Rectal smooth muscle tissue (tissue), 1 donor: ENCODE measurements around the gene BMF.
A peak's percentile ranks its signal among the peaks of the same experiment; 100 is the strongest.
"Not testable (repeated sequence)": the region's sequence is repeated elsewhere in the genome, so short reads cannot be mapped to it uniquely, and the experiment has no call there.

Source experiments
- H3K27ac ChIP-seq: one replicate; pipeline ENCODE4 v1.7.0; 2013; ENCODE audit warnings: low read depth, low read length, inconsistent platforms
- H3K27me3 ChIP-seq: one replicate; pipeline ENCODE4 v1.7.0; 2013; ENCODE audit warnings: low read length; ENCODE audit not compliant: control insufficient read depth, insufficient read depth
- H3K36me3 ChIP-seq: one replicate; pipeline ENCODE4 v1.7.0; 2013; ENCODE audit warnings: low read length; ENCODE audit not compliant: control insufficient read depth, insufficient read depth
- H3K4me1 ChIP-seq: one replicate; pipeline ENCODE4 v1.7.0; 2013; ENCODE audit warnings: low read length; ENCODE audit not compliant: control insufficient read depth, insufficient read depth
- H3K4me3 ChIP-seq: one replicate; pipeline ENCODE4 v1.7.0; 2013; ENCODE audit warnings: low read length
- H3K9ac ChIP-seq: one replicate; pipeline ENCODE4 v1.7.0; 2013; ENCODE audit warnings: low read length

BMF gene

GRCh38 chr15:40108855-40109735, at the start of gene BMF:
TSS of gene BMF (minus strand) at chr15:40108879. CDS start at chr15:40106086, 2,793 bp downstream.
- peak within 1 kb of the TSS; percentile 61 for H3K9ac ChIP-seq

GRCh38 chr15:40157778-40158447, 49.2 kb upstream of the BMF start:
- Histone ChIP-seq H3K27ac (no peak overlapping the region), H3K27me3 (no peaks in the 10 kb centered on the region), H3K4me1 (no peaks in the 10 kb centered on the region), H3K36me3 (no peaks in the 10 kb centered on the region), H3K9ac (no peak overlapping the region), H3K4me3 (no peak overlapping the region)

More at GRCh38 chr15:40108855-40109735, at the start of gene BMF:
- Histone ChIP-seq H3K27me3 (no peaks in the 10 kb centered on the region), H3K4me1 (peaks cover 35% of the 10 kb centered on the region), H3K4me3 (peak within 1 kb of the TSS; percentile 89), H3K27ac (peak within 1 kb of the TSS; percentile 79), H3K36me3 (no peaks in the 10 kb centered on the region)

- H3K36me3 ChIP-seq, result no peaks in the 10 kb centered on the region
- H3K4me1 ChIP-seq, result no peaks in the 10 kb centered on the region
- no peaks in the 10 kb centered on the region for H3K27me3 ChIP-seq
- no peak overlapping the region for H3K4me3 ChIP-seq
- H3K9ac ChIP-seq, result no peak overlapping the region
- no peak overlapping the region for H3K27ac ChIP-seq
Observed at GRCh38 chr15:40155270-40155910, 46.7 kb upstream of the BMF start.

GRCh38 chr15:40154821-40155220, 46.1 kb upstream of the BMF start:
- not testable (repeated sequence) for H3K27me3 ChIP-seq, H3K4me1 ChIP-seq, H3K9ac ChIP-seq, H3K36me3 ChIP-seq, H3K27ac ChIP-seq, H3K4me3 ChIP-seq

- Histone ChIP-seq H3K4me3 (no peak overlapping the region), H3K4me1 (no peaks in the 10 kb centered on the region), H3K27me3 (no peaks in the 10 kb centered on the region), H3K9ac (no peak overlapping the region), H3K36me3 (no peaks in the 10 kb centered on the region), H3K27ac (no peak overlapping the region)
Observed at GRCh38 chr15:40151991-40152390, 43.3 kb upstream of the BMF start.

- Histone ChIP-seq H3K36me3 (no peaks in the 10 kb centered on the region), H3K27me3 (no peaks in the 10 kb centered on the region), H3K4me1 (no peaks in the 10 kb centered on the region), H3K4me3 (no peak overlapping the region), H3K27ac (no peak overlapping the region), H3K9ac (no peak overlapping the region)
Observed at GRCh38 chr15:40151499-40151898, 42.8 kb upstream of the BMF start.

- Histone ChIP-seq H3K9ac (no peak overlapping the region), H3K27ac (no peak overlapping the region), H3K36me3 (no peaks in the 10 kb centered on the region), H3K27me3 (no peaks in the 10 kb centered on the region), H3K4me1 (no peaks in the 10 kb centered on the region), H3K4me3 (no peak overlapping the region)
Observed at GRCh38 chr15:40150163-40150925, 41.7 kb upstream of the BMF start.

GRCh38 chr15:40149339-40149738, 40.7 kb upstream of the BMF start:
- Histone ChIP-seq H3K9ac (no peak overlapping the region), H3K4me3 (no peak overlapping the region), H3K27ac (no peak overlapping the region), H3K27me3 (no peaks in the 10 kb centered on the region), H3K36me3 (no peaks in the 10 kb centered on the region), H3K4me1 (no peaks in the 10 kb centered on the region)

- H3K4me3 ChIP-seq, result no peak overlapping the region
- no peak overlapping the region for H3K9ac ChIP-seq
- no peaks in the 10 kb centered on the region for H3K36me3 ChIP-seq
- H3K27ac ChIP-seq, result no peak overlapping the region
- H3K27me3 ChIP-seq, result no peaks in the 10 kb centered on the region
- no peaks in the 10 kb centered on the region for H3K4me1 ChIP-seq
Observed at GRCh38 chr15:40146037-40146436, 37.4 kb upstream of the BMF start.

GRCh38 chr15:40142428-40142827, 33.7 kb upstream of the BMF start:
- H3K4me3 ChIP-seq, result no peak overlapping the region

GRCh38 chr15:40138201-40138570, 29.5 kb upstream of the BMF start:
- not testable (repeated sequence) for H3K27ac ChIP-seq, H3K4me1 ChIP-seq, H3K9ac ChIP-seq, H3K36me3 ChIP-seq, H3K27me3 ChIP-seq, H3K4me3 ChIP-seq

More at GRCh38 chr15:40142428-40142827, 33.7 kb upstream of the BMF start:
- H3K27ac ChIP-seq, result no peak overlapping the region
- H3K9ac ChIP-seq, result no peak overlapping the region
- H3K36me3 ChIP-seq, result no peaks in the 10 kb centered on the region
- no peaks in the 10 kb centered on the region for H3K27me3 ChIP-seq
- no peaks in the 10 kb centered on the region for H3K4me1 ChIP-seq
